ENCODE results near the gene GLB1L.

GLB1L gene

DNA sequence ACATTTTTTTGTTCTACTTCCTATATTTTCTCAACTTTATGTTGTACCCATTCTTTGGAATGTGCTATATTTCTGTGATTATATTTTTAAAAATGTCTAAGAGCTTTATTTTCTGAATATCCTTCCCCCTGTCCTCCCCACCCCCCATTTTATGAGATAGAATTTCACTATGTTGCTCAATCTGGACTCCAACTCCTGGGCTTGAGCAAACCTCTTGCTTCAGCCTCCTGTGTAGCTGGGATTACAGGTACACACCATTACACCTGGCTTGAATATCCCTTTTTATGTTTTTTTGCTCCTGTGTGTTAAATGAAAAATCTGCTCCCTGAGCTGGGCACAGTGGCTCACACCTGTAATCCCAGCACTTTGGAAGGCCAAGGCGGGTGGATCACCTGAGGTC is 47.9 kb downstream of the GLB1L start:
- no peak for DNase-seq (ENCODE audit: low read depth)
- TF ChIP-seq, protein P1, sequence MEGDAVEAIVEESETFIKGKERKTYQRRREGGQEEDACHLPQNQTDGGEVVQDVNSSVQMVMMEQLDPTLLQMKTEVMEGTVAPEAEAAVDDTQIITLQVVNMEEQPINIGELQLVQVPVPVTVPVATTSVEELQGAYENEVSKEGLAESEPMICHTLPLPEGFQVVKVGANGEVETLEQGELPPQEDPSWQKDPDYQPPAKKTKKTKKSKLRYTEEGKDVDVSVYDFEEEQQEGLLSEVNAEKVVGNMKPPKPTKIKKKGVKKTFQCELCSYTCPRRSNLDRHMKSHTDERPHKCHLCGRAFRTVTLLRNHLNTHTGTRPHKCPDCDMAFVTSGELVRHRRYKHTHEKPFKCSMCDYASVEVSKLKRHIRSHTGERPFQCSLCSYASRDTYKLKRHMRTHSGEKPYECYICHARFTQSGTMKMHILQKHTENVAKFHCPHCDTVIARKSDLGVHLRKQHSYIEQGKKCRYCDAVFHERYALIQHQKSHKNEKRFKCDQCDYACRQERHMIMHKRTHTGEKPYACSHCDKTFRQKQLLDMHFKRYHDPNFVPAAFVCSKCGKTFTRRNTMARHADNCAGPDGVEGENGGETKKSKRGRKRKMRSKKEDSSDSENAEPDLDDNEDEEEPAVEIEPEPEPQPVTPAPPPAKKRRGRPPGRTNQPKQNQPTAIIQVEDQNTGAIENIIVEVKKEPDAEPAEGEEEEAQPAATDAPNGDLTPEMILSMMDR (conservative IDR thresholded peaks at IDR 0.05; ENCODE audit: low read depth, low read length), result no peak
- no peak overlapping the region for H3K4me3 ChIP-seq (ENCODE audit: low read length)

DNA sequence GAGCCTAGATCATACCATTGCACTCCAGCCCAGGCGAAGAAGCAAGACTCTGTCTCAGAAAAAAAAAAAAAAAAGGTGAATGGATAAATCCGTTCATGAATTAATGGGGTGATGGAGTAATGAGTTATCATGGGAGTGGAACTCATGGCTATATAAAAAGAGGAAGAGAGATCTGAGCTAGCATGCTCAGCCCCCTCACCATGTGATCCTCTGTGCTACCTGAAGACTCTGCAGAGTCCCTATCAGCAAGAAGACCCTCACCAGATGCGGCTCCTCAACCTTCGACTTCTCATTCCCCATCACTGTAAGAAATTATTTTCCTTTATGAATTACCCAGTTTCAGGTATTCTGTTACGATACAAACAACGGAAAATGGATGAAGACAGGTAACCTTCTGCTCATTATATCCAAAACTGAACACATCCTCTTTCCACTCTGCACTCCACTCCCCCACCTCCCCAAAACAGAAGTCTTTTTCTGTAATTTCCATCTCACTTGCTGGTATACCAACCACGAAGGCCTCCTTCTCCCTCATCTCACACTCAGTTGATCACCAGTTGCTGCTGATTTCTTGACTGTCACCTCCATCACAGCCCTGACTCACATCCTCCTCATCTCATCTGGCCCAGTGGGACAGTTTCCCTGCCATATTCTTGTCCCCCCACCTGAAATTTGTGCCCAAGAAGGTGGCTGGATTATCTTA is 58.3 kb downstream of the GLB1L start:
- H3K4me3 ChIP-seq (ENCODE audit: low read length), result no peak overlapping the region
- TF ChIP-seq, protein P1 (conservative IDR thresholded peaks at IDR 0.05; ENCODE audit: low read depth, low read length), result no peak
- DNase-seq (ENCODE audit: low read depth), result no peak
